ENCODE measurements around the gene MYH7B.

GRCh38 chr20:34974246-34974645 is 18.6 kb downstream of the MYH7B start:
- no peak for TF ChIP-seq TARDBP (IDR thresholded peaks at IDR 0.05)
- TF ChIP-seq SP1 (IDR thresholded peaks at IDR 0.05) = no peak
- no peak for TF ChIP-seq PKNOX1 (IDR thresholded peaks at IDR 0.05)
- no peak for TF ChIP-seq ELF4 (IDR thresholded peaks at IDR 0.05)
- no peak for TF ChIP-seq BHLHE40 (IDR thresholded peaks at IDR 0.05; ENCODE audit: borderline replicate concordance)
- no peak for TF ChIP-seq FOXM1 (IDR thresholded peaks at IDR 0.05; ENCODE audit: borderline replicate concordance)
- TF ChIP-seq FOXK2 (IDR thresholded peaks at IDR 0.05) = no peak
